GM10266 (cell line): ENCODE data around the gene TMEM129.

Experiments
- DNase-seq: peaks from one replicate; pipeline ENCODE4 v3.0.0; 2012; ENCODE audit errors: extremely low spot score
- CTCF ChIP-seq: IDR thresholded peaks from 2 replicates; pipeline ENCODE4 v1.5.1; 2012; ENCODE audit warnings: mild to moderate bottlenecking, low read depth; ENCODE audit not compliant: control insufficient read depth, insufficient read depth; ENCODE audit errors: missing control alignments

Gene TMEM129

GRCh38 chr4:1767061-1767769 is 46.1 kb upstream of the TMEM129 start:
- no peak for TF ChIP-seq CTCF
- peak; percentile 79 for DNase-seq

GRCh38 chr4:1766106-1767060 is 45.3 kb upstream of the TMEM129 start:
- no peak for TF ChIP-seq CTCF
- no peak for DNase-seq

GRCh38 chr4:1765409-1766072 is 44.4 kb upstream of the TMEM129 start:
- no peak for TF ChIP-seq CTCF
- no peak for DNase-seq

GRCh38 chr4:1764670-1765069 is 43.5 kb upstream of the TMEM129 start:
- DNase-seq, result no peak
- TF ChIP-seq CTCF, result no peak

- DNase-seq, result peak; percentile 75
- no peak for TF ChIP-seq CTCF
These were observed 42.5 kb upstream of the TMEM129 start for GRCh38 chr4:1763550-1764080.

- TF ChIP-seq CTCF, result no peak
- DNase-seq, result no peak
These were observed 42.0 kb upstream of the TMEM129 start for GRCh38 chr4:1763070-1763549.
